Vagina (tissue), 2 donors: ENCODE data around the gene PDXDC1.

Source experiments
- CTCF ChIP-seq, 3 experiments: fragments of 450-650 bp in 2 of 3; fragments of 200-600 bp in 1 of 3; sonication (generic) in 1 of 3; IDR thresholded peaks; one replicate each; pipeline ENCODE4 v1.5.1; 2017 to 2019; ENCODE audit warnings: antibody characterized with exemption in 3 of 3, mild to moderate bottlenecking in 2 of 3, moderate library complexity in 2 of 3
- POLR2A ChIP-seq, 2 donors: fragments of 450-650 bp; IDR thresholded peaks; one replicate each; pipeline ENCODE4 v1.6.1; 2017; ENCODE audit warnings: antibody characterized with exemption in 2 of 2, mild to moderate bottlenecking in 2 of 2, moderate library complexity in 2 of 2

- TF ChIP-seq CTCF (IDR thresholded peaks at IDR 0.05) (no peak), POLR2A (IDR thresholded peaks at IDR 0.05) (no peak)
Observed at GRCh38 chr16:15034266-15035162, 59.7 kb downstream of the PDXDC1 start.
